Esophagus squamous epithelium (tissue), 5 donors: Measurements from ENCODE around the gene ENOX2. TPM values are rescaled to one million over a fixed set of nuclear protein-coding genes. Genes with fewer than 3 reads are reported as not detected.

Source experiments
- DNase-seq: peaks from one replicate; lab custom pipeline; 2025; lab: John Stamatoyannopoulos, UW
- H3K27ac ChIP-seq, 4 donors: fragments of 200-600 bp; sonication (generic); one replicate each; pipeline ENCODE4 v1.5.1; 2016 to 2019; ENCODE audit warnings: mild to moderate bottlenecking in 1 of 4
- H3K27me3 ChIP-seq, 4 donors: fragments of 200-600 bp; sonication (generic); 1 replicate in 3 of 4; 2 replicates in 1 of 4; pipeline versions ENCODE4 v1.5.1 to v1.6.0; 2017 to 2021; ENCODE audit warnings: antibody characterized with exemption in 1 of 4
- H3K36me3 ChIP-seq, 3 donors: fragments of 200-600 bp; sonication (generic); one replicate each; pipeline ENCODE4 v1.5.1; 2016 to 2019
- H3K4me1 ChIP-seq, 3 donors: fragments of 200-600 bp; sonication (generic); one replicate each; pipeline ENCODE4 v1.5.1; 2017 to 2019
- H3K4me3 ChIP-seq, 4 donors: fragments of 200-600 bp; sonication (generic); 1 replicate in 3 of 4; 2 replicates in 1 of 4; pipeline ENCODE4 v1.5.1; 2016 to 2019; ENCODE audit warnings: mild to moderate bottlenecking in 2 of 4, moderate library complexity in 1 of 4
- H3K9me3 ChIP-seq, 3 donors: fragments of 200-600 bp; sonication (generic); one replicate each; pipeline ENCODE4 v1.5.1; 2016 to 2019
- CTCF ChIP-seq, 6 experiments: fragments of 450-650 bp in 4 of 6; fragments of 200-600 bp in 2 of 6; sonication (generic) in 2 of 6; IDR thresholded peaks; one replicate each; pipeline ENCODE4 v1.5.1; 2016 to 2019; ENCODE audit warnings: antibody characterized with exemption in 6 of 6, mild to moderate bottlenecking in 4 of 6, moderate library complexity in 4 of 6
- POLR2A ChIP-seq, 4 donors: fragments of 450-650 bp; IDR thresholded peaks; one replicate each; pipeline ENCODE4 v1.6.1; 2017; ENCODE audit warnings: antibody characterized with exemption in 4 of 4, mild to moderate bottlenecking in 4 of 4, moderate library complexity in 3 of 4
- WGBS, 2 donors: methylation state at CpG; one replicate each; pipeline ENCODE4 v1.1.5; 2018; 5-methylcytosine and 5-hydroxymethylcytosine counted together
- intact Hi-C: fragments of 100-400 bp; cut with DNase I; formaldehyde crosslinking; loops from one replicate; pipeline ENCODE4 v1.15.0; 2022
- total RNA-seq, 4 donors: library from RNA; depleted of rRNA; stranded (reverse); fragments of >200 nt; gene quantifications; one replicate each; pipeline ENCODE4 v1.1.0, GENCODE V29; 2016
- donor health status: DM: yes; HTN: yes; CAD: no.

ENOX2 gene
- total RNA-seq, 4 donors from 2014 or later: 5.4 to 13.7 (median 11.4) TPM

GRCh38 chrX:130682990-130683389 lies 220.0 kb downstream of the ENOX2 start:
- TF ChIP-seq CTCF (IDR thresholded peaks at IDR 0.05): no peak
- TF ChIP-seq POLR2A (IDR thresholded peaks at IDR 0.05): no peak
- DNase-seq: no peak
- Histone ChIP-seq H3K9me3 (no peaks in the 10 kb centered on the region), H3K27me3 (no peaks in the 10 kb centered on the region), H3K4me3 (no peak overlapping the region), H3K27ac (no peak overlapping the region), H3K4me1 (no peaks in the 10 kb centered on the region), H3K36me3 (peaks cover 0 to 16% (median 0%) of the 10 kb centered on the region in 3 donors)
- intact Hi-C loops: no loop called here
- whole genome bisulfite sequencing, 2 donors: 83 to 100% methylated on average over 1 to 2 of the region's 2 CpGs

GRCh38 chrX:130680164-130681035 lies 222.6 kb downstream of the ENOX2 start:
- Histone ChIP-seq H3K27me3 (no peaks in the 10 kb centered on the region), H3K4me3 (no peak overlapping the region), H3K9me3 (no peaks in the 10 kb centered on the region), H3K4me1 (no peaks in the 10 kb centered on the region), H3K36me3 (no peaks in the 10 kb centered on the region), H3K27ac (no peak overlapping the region)
- DNase-seq: no peak
- TF ChIP-seq POLR2A (IDR thresholded peaks at IDR 0.05) (no peak), CTCF (IDR thresholded peaks at IDR 0.05) (no peak)
- 54 to 91% methylated on average over 2 of the region's 2 CpGs for WGBS, 2 donors
- intact Hi-C loops: no loop called here

GRCh38 chrX:130676861-130677260 lies 226.1 kb downstream of the ENOX2 start:
- 73 to 77% methylated on average over 2 of the region's 2 CpGs for WGBS, 2 donors
- Histone ChIP-seq H3K4me1 (no peaks in the 10 kb centered on the region), H3K27me3 (no peaks in the 10 kb centered on the region), H3K4me3 (no peak overlapping the region), H3K9me3 (no peaks in the 10 kb centered on the region), H3K27ac (no peak overlapping the region), H3K36me3 (no peaks in the 10 kb centered on the region)
- TF ChIP-seq POLR2A (IDR thresholded peaks at IDR 0.05): no peak
- TF ChIP-seq CTCF (IDR thresholded peaks at IDR 0.05): no peak
- DNase-seq: no peak
- intact Hi-C loops: no loop called here

GRCh38 chrX:130672214-130672613 lies 230.8 kb downstream of the ENOX2 start:
- no peaks in the 10 kb centered on the region for H3K27me3 ChIP-seq
- intact Hi-C loops: no loop called here
- DNase-seq: no peak
- H3K4me3 ChIP-seq: no peak overlapping the region
- no peaks in the 10 kb centered on the region for H3K4me1 ChIP-seq
- H3K36me3 ChIP-seq: peaks cover 0 to 16% (median 0%) of the 10 kb centered on the region in 3 donors
- no peak for TF ChIP-seq POLR2A (IDR thresholded peaks at IDR 0.05)
- no peak for TF ChIP-seq CTCF (IDR thresholded peaks at IDR 0.05)
- no peaks in the 10 kb centered on the region for H3K9me3 ChIP-seq
- WGBS, 2 donors: 100% methylated on average over 2 of the region's 6 CpGs; no CpG with 5 or more reads in 1 of the 2 donors
- no peak overlapping the region for H3K27ac ChIP-seq

GRCh38 chrX:130669233-130669632 lies 233.8 kb downstream of the ENOX2 start:
- Histone ChIP-seq H3K9me3 (no peaks in the 10 kb centered on the region), H3K36me3 (peaks cover 0 to 29% (median 0%) of the 10 kb centered on the region in 3 donors), H3K27me3 (no peaks in the 10 kb centered on the region), H3K27ac (no peak overlapping the region), H3K4me3 (no peak overlapping the region), H3K4me1 (no peaks in the 10 kb centered on the region)
- TF ChIP-seq CTCF (IDR thresholded peaks at IDR 0.05) (no peak), POLR2A (IDR thresholded peaks at IDR 0.05) (no peak)
- no peak for DNase-seq
- intact Hi-C loops: no loop called here
- 18 to 42% methylated on average over 1 of the region's 1 CpG for WGBS, 2 donors
